HFF-Myc (cell line): ENCODE data around the gene CRP.
"Not testable (repeated sequence)": the region's sequence is repeated elsewhere in the genome, so short reads cannot be mapped to it uniquely, and the experiment has no call there.

Source experiments
- DNase-seq: peaks from one replicate; pipeline ENCODE4 v3.0.0-alpha.2; 2011; ENCODE audit warnings: low read depth; ENCODE audit errors: extremely low read depth
- H3K4me3 ChIP-seq: replicated peaks from 2 replicates; pipeline ENCODE4 v1.5.1; 2011; ENCODE audit warnings: low read depth, mild to moderate bottlenecking, control low read depth, low read length
- TF ChIP-seq, protein P1 (sequence below): IDR thresholded peaks from 2 replicates; pipeline ENCODE4 v1.5.1; 2012; ENCODE audit warnings: mild to moderate bottlenecking, low read depth, low read length, control low read depth; ENCODE audit errors: missing control alignments

Gene CRP

DNA sequence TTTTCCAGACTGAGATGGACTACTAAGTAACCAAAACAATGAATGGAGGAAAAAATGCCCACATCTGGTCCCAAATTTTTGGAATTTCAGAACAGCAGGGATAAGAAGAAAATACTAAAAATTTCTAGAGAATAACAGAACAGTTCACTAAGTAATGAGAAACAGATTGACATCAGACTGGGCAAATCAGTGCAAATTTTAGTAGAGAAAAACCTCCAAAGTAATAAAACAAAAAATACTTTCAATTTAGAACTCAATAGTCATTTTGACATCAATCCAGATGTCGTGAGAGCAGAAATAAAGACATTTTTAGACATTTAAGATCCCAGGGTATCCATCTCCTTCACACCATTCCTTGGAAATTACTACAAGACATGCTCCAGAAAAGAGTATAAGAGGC, 39.3 kb downstream of the CRP start:
- TF ChIP-seq, protein P1, sequence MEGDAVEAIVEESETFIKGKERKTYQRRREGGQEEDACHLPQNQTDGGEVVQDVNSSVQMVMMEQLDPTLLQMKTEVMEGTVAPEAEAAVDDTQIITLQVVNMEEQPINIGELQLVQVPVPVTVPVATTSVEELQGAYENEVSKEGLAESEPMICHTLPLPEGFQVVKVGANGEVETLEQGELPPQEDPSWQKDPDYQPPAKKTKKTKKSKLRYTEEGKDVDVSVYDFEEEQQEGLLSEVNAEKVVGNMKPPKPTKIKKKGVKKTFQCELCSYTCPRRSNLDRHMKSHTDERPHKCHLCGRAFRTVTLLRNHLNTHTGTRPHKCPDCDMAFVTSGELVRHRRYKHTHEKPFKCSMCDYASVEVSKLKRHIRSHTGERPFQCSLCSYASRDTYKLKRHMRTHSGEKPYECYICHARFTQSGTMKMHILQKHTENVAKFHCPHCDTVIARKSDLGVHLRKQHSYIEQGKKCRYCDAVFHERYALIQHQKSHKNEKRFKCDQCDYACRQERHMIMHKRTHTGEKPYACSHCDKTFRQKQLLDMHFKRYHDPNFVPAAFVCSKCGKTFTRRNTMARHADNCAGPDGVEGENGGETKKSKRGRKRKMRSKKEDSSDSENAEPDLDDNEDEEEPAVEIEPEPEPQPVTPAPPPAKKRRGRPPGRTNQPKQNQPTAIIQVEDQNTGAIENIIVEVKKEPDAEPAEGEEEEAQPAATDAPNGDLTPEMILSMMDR = no peak
- DNase-seq = no peak

DNA sequence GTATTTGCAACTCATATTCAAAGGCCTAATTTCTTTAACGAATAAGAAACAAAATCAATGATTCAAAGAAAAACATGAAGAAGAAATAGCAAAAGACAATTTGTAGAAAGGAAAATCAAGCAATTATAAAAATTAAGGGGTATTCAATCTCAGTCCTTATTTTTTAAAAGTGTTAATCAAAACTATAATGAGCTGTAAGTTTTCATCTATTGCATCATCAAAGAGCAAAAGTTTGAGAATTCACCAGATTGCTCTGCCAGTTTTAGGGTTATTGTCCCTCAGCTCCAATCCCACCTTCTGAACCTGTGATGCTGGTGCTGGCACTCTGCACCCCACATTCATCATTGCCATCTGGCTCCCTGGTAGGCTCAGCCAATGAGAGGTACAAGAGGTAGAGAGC, 42.0 kb downstream of the CRP start:
- not testable (repeated sequence) for H3K4me3 ChIP-seq, DNase-seq

More for the DNA sequence above, 39.3 kb downstream of the CRP start:
- no peak overlapping the region for H3K4me3 ChIP-seq

DNA sequence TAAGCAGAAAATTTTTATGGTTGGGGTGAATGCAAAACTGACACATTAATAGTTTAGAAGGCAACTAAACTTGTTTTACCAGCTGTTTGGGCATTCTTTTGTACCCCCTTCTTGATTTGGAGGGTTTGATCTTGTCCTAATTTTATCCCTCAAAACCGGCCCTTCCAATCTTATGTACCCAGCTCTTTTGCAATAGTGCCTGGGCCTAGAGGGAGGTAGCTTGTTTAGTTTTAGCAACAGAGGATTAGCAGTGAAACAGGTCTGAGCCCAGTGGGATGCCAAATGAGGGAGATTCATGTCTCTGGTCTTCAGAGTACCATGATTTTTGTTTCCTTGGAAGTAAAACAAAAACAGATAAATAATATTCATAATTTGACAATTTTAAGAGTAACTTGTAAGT, 45.1 kb downstream of the CRP start:
- no peak overlapping the region for H3K4me3 ChIP-seq
- DNase-seq = no peak
- TF ChIP-seq, protein P1 = no peak

DNA sequence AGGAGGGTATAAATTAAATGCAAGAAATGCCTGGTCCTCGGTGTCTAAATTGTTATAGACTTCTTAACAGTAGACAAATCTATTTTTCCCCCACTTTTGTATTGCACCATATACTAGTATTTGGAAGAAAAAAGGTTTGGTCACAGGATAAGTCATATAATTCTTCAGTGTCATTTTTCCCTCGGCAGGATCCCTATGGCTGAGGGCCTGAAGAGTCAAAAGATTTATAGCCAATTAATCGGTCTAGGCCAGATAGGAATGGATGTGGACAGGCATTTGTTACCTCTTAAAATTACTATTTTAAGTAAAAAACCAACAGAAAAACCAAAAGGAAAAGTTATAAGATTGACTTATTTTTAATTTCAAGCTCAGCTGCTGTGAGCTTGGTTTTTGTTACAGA, 45.6 kb downstream of the CRP start:
- TF ChIP-seq, protein P1 = no peak
- no peak for DNase-seq

DNA sequence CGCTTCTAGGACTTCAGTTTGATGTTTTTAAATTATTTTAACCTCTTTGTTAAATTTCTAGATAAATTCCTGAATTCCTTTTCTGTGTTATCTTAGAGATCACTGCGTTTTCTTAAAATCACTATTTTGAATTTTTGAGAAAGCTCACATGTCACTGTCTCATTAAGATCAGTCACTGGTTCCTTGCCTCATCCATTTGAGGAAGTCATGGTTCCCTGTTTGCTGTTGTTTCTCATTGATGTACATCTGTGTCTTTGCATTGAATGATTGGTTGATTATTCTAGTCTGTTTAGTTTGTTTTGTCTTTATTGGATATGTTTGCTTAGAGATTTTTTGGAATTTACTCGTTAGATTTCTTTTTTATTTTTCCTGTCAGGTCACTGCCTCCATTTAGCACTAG, 50.1 kb downstream of the CRP start:
- no peak for DNase-seq
- H3K4me3 ChIP-seq = no peak overlapping the region
- TF ChIP-seq, protein P1 = no peak

More for the DNA sequence above, 45.6 kb downstream of the CRP start:
- no peak overlapping the region for H3K4me3 ChIP-seq

DNA sequence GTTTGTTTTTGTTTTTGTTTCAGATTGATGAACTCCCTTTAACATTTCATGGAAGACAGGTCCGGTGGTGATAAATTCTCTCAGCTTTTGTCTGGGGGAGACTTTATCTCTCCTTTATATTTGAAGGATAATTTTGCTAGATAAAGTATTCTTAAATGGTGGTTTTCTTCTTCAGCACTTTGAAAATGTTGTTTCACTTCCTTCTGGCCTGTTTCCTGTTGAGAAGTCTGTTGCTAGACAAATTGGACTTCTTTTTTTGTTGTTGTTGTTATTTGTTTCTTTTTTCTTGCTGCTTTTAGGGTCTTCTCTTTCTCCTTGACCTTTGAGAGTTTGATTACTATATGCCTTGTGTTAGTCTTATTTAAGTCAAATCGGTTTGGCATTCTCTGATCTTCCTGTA, 50.8 kb downstream of the CRP start:
- no peak overlapping the region for H3K4me3 ChIP-seq
- DNase-seq = no peak
- TF ChIP-seq, protein P1 = no peak
